Measurements from ENCODE around the gene CCR6. TPM values are rescaled to one million over a fixed set of nuclear protein-coding genes. Genes with fewer than 3 reads are reported as not detected.

CCR6 gene
- total and polyA plus RNA-seq, 4 donors, result 0.16 to 0.39 (median 0.32) TPM

- H3K9me3 ChIP-seq (ENCODE audit: control insufficient read depth in 4 of 4, insufficient read depth in 3 of 4, low read length in 3 of 4), result no peaks in the 10 kb centered on the region
- H3K27ac ChIP-seq (ENCODE audit: low read depth in 1 of 2, low read length in 1 of 2), result no peak overlapping the region
- H3K36me3 ChIP-seq (ENCODE audit: control insufficient read depth in 4 of 4, insufficient read depth in 4 of 4, low read length in 4 of 4), result no peaks in the 10 kb centered on the region
- ATAC-seq (ENCODE audit: insufficient read depth, low FRiP score), result no peak
- no peak for TF ChIP-seq CTCF (IDR thresholded peaks at IDR 0.05; ENCODE audit: control extremely low read depth, extremely low read depth)
- H3K27me3 ChIP-seq (ENCODE audit: control insufficient read depth in 3 of 3, insufficient read depth in 3 of 3, low read length in 2 of 3), result no peaks in the 10 kb centered on the region
- no peak overlapping the region for H3K4me3 ChIP-seq
- WGBS, 2 donors, result 88 to 95% methylated on average over 8 of the region's 8 CpGs
- H3K4me1 ChIP-seq (ENCODE audit: control insufficient read depth in 5 of 5, insufficient read depth in 5 of 5, low read length in 5 of 5), result no peaks in the 10 kb centered on the region
- no peak overlapping the region for H3K9ac ChIP-seq (ENCODE audit: insufficient read depth in 1 of 2, low read length in 2 of 2)
- DNase-seq, result no peak
Observed at GRCh38 chr6:167099707-167100106, 23.2 kb upstream of the CCR6 start.

GRCh38 chr6:167100241-167100674 is 22.6 kb upstream of the CCR6 start:
- no peak for DNase-seq
- 72 to 85% methylated on average over 10 of the region's 10 CpGs for WGBS, 2 donors
- TF ChIP-seq CTCF (IDR thresholded peaks at IDR 0.05; ENCODE audit: control extremely low read depth, extremely low read depth), result no peak

GRCh38 chr6:167102318-167102717 is 20.6 kb upstream of the CCR6 start:
- H3K4me1 ChIP-seq (ENCODE audit: control insufficient read depth in 5 of 5, insufficient read depth in 5 of 5, low read length in 5 of 5), result no peaks in the 10 kb centered on the region
- no peaks in the 10 kb centered on the region for H3K9me3 ChIP-seq (ENCODE audit: control insufficient read depth in 4 of 4, insufficient read depth in 3 of 4, low read length in 3 of 4)
- no peak for TF ChIP-seq CTCF (IDR thresholded peaks at IDR 0.05; ENCODE audit: control extremely low read depth, extremely low read depth)
- H3K27ac ChIP-seq (ENCODE audit: low read depth in 1 of 2, low read length in 1 of 2), result no peak overlapping the region
- no peak overlapping the region for H3K4me3 ChIP-seq
- 71 to 95% methylated on average over 4 of the region's 4 CpGs for WGBS, 2 donors
- H3K27me3 ChIP-seq (ENCODE audit: control insufficient read depth in 3 of 3, insufficient read depth in 3 of 3, low read length in 2 of 3), result no peaks in the 10 kb centered on the region
- DNase-seq, result no peak
- no peak overlapping the region for H3K9ac ChIP-seq (ENCODE audit: insufficient read depth in 1 of 2, low read length in 2 of 2)
- ATAC-seq (ENCODE audit: insufficient read depth, low FRiP score), result no peak
- H3K36me3 ChIP-seq (ENCODE audit: control insufficient read depth in 4 of 4, insufficient read depth in 4 of 4, low read length in 4 of 4), result no peaks in the 10 kb centered on the region

More at GRCh38 chr6:167100241-167100674, 22.6 kb upstream of the CCR6 start:
- H3K27me3 ChIP-seq (ENCODE audit: control insufficient read depth in 3 of 3, insufficient read depth in 3 of 3, low read length in 2 of 3), result no peaks in the 10 kb centered on the region
- no peak overlapping the region for H3K9ac ChIP-seq (ENCODE audit: insufficient read depth in 1 of 2, low read length in 2 of 2)
- no peak overlapping the region for H3K4me3 ChIP-seq
- H3K4me1 ChIP-seq (ENCODE audit: control insufficient read depth in 5 of 5, insufficient read depth in 5 of 5, low read length in 5 of 5), result no peaks in the 10 kb centered on the region
- H3K36me3 ChIP-seq (ENCODE audit: control insufficient read depth in 4 of 4, insufficient read depth in 4 of 4, low read length in 4 of 4), result no peaks in the 10 kb centered on the region
- no peak overlapping the region for H3K27ac ChIP-seq (ENCODE audit: low read depth in 1 of 2, low read length in 1 of 2)
- no peaks in the 10 kb centered on the region for H3K9me3 ChIP-seq (ENCODE audit: control insufficient read depth in 4 of 4, insufficient read depth in 3 of 4, low read length in 3 of 4)
- ATAC-seq (ENCODE audit: insufficient read depth, low FRiP score), result no peak

Measured in lung (tissue), 12 donors.